Left lung (tissue), 10 donors: ENCODE measurements around the gene CRLF1. TPM values are rescaled to one million over a fixed set of nuclear protein-coding genes. Genes with fewer than 3 reads are reported as not detected.

Experiments used
- ATAC-seq: fragments of 200-7000 bp; cut with Tn5 transposase; one replicate; pipeline ENCODE4 v1.9.1; 2020; ENCODE audit warnings: moderate library complexity
- DNase-seq, 4 donors: peaks; one replicate each; pipeline ENCODE4 v3.0.0-alpha.2; 2013 to 2020
- H3K27ac ChIP-seq, 2 donors: fragments of 200-600 bp; sonication (generic) in 1 of 2; one replicate each; pipeline versions ENCODE4 v1.5.0 to v1.8.0; 2020 to 2021
- H3K27me3 ChIP-seq, 2 donors: fragments of 200-600 bp; sonication (generic) in 1 of 2; one replicate each; pipeline versions ENCODE4 v1.5.0 to v1.8.0; 2020 to 2021
- H3K36me3 ChIP-seq, 2 donors: fragments of 200-600 bp; sonication (generic) in 1 of 2; one replicate each; pipeline versions ENCODE4 v1.5.0 to v1.8.0; 2020 to 2021
- H3K4me1 ChIP-seq, 2 donors: fragments of 200-600 bp; one replicate each; pipeline ENCODE4 v1.8.0; 2021
- H3K4me3 ChIP-seq, 2 donors: fragments of 200-600 bp; sonication (generic) in 1 of 2; one replicate each; pipeline versions ENCODE4 v1.5.0 to v1.8.0; 2020 to 2021; ENCODE audit warnings: mild to moderate bottlenecking in 1 of 2
- H3K9me3 ChIP-seq, 2 donors: fragments of 200-600 bp; sonication (generic) in 1 of 2; one replicate each; pipeline versions ENCODE4 v1.5.0 to v1.8.0; 2020 to 2021
- CTCF ChIP-seq, 2 donors: fragments of 200-600 bp; sonication (generic) in 1 of 2; IDR thresholded peaks; one replicate each; pipeline versions ENCODE4 v1.5.0 to v1.8.0; 2021; ENCODE audit warnings: antibody characterized with exemption in 2 of 2
- intact Hi-C, 2 donors: fragments of 100-400 bp; cut with DNase I; formaldehyde crosslinking; loops; one replicate each; pipeline versions ENCODE4 v1.11.2 to v1.14.2; 2022
- polyA plus RNA-seq, 6 donors: library from polyadenylated mRNA; unstranded; fragments of 120-200 nt; gene quantifications; one replicate each; pipeline ENCODE4 v1.2.1, GENCODE V29; 2013; ENCODE audit not compliant: insufficient read length in 6 of 6
- total RNA-seq, 2 donors: library from RNA; stranded (reverse); fragmentation: NEBNext Ultra II Directional; extraction: Animal tissue kit (Norgen Biotek cat#: 25700); gene quantifications; one replicate each; pipeline ENCODE4 v1.2.1, GENCODE V29; 2021
- donor health status: DM: no; HTN: yes; CAD: no.
- donor health status: DM: no; HTN: no; CAD: no.

CRLF1 gene
- total and polyA plus RNA-seq, 8 donors, result 22.5 to 328 (median 233) TPM

DNA sequence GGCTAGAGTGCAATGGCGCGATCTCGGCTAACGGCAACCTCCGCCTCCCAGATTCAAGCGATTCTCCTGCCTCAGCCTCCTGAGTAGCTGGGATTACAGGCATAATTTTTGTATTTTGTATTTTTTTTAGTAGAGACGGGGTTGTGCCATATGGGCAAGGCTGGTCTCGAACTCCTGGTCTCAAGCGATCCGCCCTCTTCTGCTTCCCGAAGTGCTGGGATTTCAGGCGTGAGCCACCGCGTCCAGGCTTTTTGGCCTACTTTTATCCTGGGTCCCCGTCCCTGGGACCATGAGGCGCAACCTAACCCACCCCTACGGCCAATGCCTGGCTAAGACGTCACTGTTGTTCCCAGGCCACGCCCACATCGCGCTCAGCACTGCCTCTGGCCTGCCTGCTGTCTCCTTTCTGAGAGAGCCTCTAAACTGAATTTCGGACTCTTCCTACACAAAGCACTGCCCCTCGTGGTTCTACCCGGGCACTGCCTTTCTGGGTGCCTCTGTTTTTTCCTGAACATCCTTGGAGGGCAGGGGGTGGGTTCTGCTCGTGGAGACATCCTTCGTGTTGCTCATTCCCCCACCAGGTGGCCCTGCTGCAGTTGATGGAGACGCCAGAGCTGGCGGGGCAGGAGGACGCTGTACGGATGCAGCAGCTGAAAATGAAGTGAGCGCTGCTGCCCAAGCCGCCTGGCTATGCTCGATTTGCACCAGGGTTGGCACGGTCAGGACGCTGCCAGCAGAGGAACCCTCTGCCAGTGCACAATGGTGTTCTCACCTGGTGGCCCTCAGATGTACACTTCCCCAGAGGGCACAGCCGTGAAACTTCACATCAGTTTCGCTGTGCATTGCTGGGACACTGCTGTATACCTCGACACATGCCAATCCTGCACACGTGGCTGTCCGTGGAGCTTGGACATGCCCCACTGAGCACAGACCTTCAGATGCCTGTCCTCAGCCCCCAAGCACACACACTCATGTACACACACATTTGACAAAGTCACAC, 16.0 kb downstream of the CRLF1 start:
- Histone ChIP-seq H3K4me3 (peak overlapping the region in 1 of 2 donors; percentile 77), H3K36me3 (peaks cover 0 to 10% of the 10 kb centered on the region in 2 donors), H3K4me1 (peaks cover 16 to 45% of the 10 kb centered on the region in 2 donors), H3K27ac (no peak overlapping the region), H3K9me3 (no peaks in the 10 kb centered on the region), H3K27me3 (peaks cover 0 to 22% of the 10 kb centered on the region in 2 donors)
- ATAC-seq (no peak), DNase-seq (peak in 2 of 4 donors; percentile 10 to 75)
- no peak for TF ChIP-seq CTCF (IDR thresholded peaks at IDR 0.05)
- intact Hi-C loops, result loop anchor here in 1 of 2 donors (10.0 kb wide), 1 partner anchor 84 kb away; no protein-coding TSS in a partner anchor

GRCh38 chr19:18589380-18590272, 17.0 kb downstream of the CRLF1 start:
- H3K36me3 ChIP-seq, result peaks cover 0 to 10% of the 10 kb centered on the region in 2 donors
- H3K4me3 ChIP-seq, result peak overlapping the region; percentile 77 to 79
- peak; percentile 60 to 92 (median 66) for DNase-seq
- intact Hi-C loops, result loop anchor here in 1 of 2 donors (10.0 kb wide), 1 partner anchor 85 kb away; no protein-coding TSS in a partner anchor
- no peaks in the 10 kb centered on the region for H3K9me3 ChIP-seq
- peaks cover 0 to 12% of the 10 kb centered on the region in 2 donors for H3K27me3 ChIP-seq
- H3K27ac ChIP-seq, result peak overlapping the region; percentile 88 to 97
- peak; percentile 78 for ATAC-seq
- peaks cover 11 to 37% of the 10 kb centered on the region in 2 donors for H3K4me1 ChIP-seq
- TF ChIP-seq CTCF (IDR thresholded peaks at IDR 0.05), result peak in 1 of 2 donors; percentile 20

GRCh38 chr19:18588611-18589379, 17.8 kb downstream of the CRLF1 start, which contains the start of gene REX1BD:
Gene REX1BD (plus strand): TSS chr19:18588798. CDS start chr19:18588802, 4 bp downstream.
- DNase-seq (peak; percentile 90 to 97 (median 92)), ATAC-seq (peak; percentile 92)
- H3K27me3 ChIP-seq, result peaks cover 0 to 4% of the 10 kb centered on the region in 2 donors
- no peaks in the 10 kb centered on the region for H3K9me3 ChIP-seq
- H3K36me3 ChIP-seq, result peaks cover 0 to 10% of the 10 kb centered on the region in 2 donors
- H3K4me3 ChIP-seq, result peak within 1 kb of the TSS; percentile 77 to 79
- intact Hi-C loops, result no loop called here
- H3K4me1 ChIP-seq, result peaks cover 9 to 29% of the 10 kb centered on the region in 2 donors
- peak; percentile 95 to 97 for TF ChIP-seq CTCF (IDR thresholded peaks at IDR 0.05)
- peak within 1 kb of the TSS; percentile 88 to 97 for H3K27ac ChIP-seq

GRCh38 chr19:18587962-18588610, 18.5 kb downstream of the CRLF1 start:
- H3K4me3 ChIP-seq, result peak overlapping the region; percentile 77 to 79
- no peak for TF ChIP-seq CTCF (IDR thresholded peaks at IDR 0.05)
- H3K27ac ChIP-seq, result peak overlapping the region; percentile 88 to 97
- H3K9me3 ChIP-seq, result no peaks in the 10 kb centered on the region
- ATAC-seq, result no peak
- intact Hi-C loops, result no loop called here
- peaks cover 9 to 27% of the 10 kb centered on the region in 2 donors for H3K4me1 ChIP-seq
- DNase-seq, result peak in 1 of 4 donors; percentile 20
- H3K36me3 ChIP-seq, result peaks cover 0 to 10% of the 10 kb centered on the region in 2 donors
- no peaks in the 10 kb centered on the region for H3K27me3 ChIP-seq
